ENCODE data around the gene NR3C2.

GRCh38 chr4:148292686-148293085, 149.5 kb downstream of the NR3C2 start:
- TF ChIP-seq, protein P1, sequence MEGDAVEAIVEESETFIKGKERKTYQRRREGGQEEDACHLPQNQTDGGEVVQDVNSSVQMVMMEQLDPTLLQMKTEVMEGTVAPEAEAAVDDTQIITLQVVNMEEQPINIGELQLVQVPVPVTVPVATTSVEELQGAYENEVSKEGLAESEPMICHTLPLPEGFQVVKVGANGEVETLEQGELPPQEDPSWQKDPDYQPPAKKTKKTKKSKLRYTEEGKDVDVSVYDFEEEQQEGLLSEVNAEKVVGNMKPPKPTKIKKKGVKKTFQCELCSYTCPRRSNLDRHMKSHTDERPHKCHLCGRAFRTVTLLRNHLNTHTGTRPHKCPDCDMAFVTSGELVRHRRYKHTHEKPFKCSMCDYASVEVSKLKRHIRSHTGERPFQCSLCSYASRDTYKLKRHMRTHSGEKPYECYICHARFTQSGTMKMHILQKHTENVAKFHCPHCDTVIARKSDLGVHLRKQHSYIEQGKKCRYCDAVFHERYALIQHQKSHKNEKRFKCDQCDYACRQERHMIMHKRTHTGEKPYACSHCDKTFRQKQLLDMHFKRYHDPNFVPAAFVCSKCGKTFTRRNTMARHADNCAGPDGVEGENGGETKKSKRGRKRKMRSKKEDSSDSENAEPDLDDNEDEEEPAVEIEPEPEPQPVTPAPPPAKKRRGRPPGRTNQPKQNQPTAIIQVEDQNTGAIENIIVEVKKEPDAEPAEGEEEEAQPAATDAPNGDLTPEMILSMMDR (conservative IDR thresholded peaks at IDR 0.05; ENCODE audit: low read depth, low read length) = no peak
- TF ChIP-seq EZH2phosphoT487 (IDR thresholded peaks at IDR 0.05; ENCODE audit: borderline replicate concordance, low read length) = no peak
